GM12865 (cell line): ENCODE data around the gene TICAM2.
"Not testable (repeated sequence)": the region's sequence is repeated elsewhere in the genome, so short reads cannot be mapped to it uniquely, and the experiment has no call there.

ENCODE experiments used
- DNase-seq: peaks from one replicate; pipeline ENCODE4 v3.0.0; 2010; ENCODE audit warnings: low read depth
- H3K4me3 ChIP-seq: 2 replicates; pipeline ENCODE4 v1.5.1; 2011; ENCODE audit warnings: mild to moderate bottlenecking, low read depth, low read length, control low read depth
- TF ChIP-seq, protein P1 (sequence below): IDR thresholded peaks from 2 replicates; pipeline ENCODE4 v1.5.1; 2011; ENCODE audit warnings: low read length, control low read depth, low read depth, inconsistent platforms; ENCODE audit not compliant: insufficient read depth; ENCODE audit errors: missing control alignments

TICAM2 gene, protein sequence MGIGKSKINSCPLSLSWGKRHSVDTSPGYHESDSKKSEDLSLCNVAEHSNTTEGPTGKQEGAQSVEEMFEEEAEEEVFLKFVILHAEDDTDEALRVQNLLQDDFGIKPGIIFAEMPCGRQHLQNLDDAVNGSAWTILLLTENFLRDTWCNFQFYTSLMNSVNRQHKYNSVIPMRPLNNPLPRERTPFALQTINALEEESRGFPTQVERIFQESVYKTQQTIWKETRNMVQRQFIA

DNA sequence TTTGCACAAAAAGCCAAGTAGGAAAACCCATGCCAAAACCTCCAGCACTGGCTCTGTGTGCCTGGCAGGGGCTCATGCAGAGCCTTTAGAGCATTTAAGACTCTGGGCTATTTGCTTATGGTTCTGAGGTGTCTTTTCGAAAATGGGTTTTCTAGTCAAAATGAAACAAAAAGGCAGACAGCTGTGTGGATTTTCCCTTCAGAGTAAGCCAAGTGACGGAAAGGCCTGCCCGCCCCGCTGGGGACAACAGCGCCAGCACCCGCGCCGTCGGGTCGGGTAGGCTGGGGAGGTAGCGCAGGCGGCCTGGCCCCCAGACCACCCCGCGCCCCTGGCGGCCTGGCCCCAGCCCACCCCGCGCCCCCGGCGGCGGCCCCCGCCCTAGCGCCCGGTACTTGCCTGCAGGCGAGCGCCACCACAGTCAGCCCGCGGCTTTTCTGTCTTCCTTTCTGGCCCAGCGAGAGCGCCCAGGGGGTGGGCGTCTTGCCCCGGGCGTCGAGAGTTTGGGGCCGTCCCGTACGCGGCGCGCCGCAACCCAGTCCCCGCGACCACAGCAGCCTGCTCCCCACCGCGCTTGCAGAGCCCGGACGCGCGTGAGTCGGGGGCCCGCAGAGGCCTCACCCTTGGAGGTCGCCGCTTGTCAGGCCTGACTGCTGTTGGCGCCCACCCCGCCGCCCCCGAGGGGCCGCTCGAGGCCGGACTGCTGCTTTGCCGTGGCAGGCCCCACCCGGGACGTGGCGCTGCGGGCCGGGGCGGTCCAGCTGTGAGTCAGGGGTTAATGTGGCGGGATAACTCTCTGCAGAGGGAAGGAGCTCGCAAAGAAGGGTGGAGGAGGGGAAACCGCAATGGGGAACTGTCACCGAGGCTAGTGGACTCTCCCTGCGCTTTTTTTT, at the start of gene TICAM2:
Gene TICAM2, minus strand, starts transcription at position 779 of the 890 bp plus-strand sequence. CDS start 21,223 bp downstream, outside the sequence.
- H3K4me3 ChIP-seq: peak within 1 kb of the TSS; percentile 86
- peak; percentile 90 for DNase-seq
- TF ChIP-seq, protein P1, sequence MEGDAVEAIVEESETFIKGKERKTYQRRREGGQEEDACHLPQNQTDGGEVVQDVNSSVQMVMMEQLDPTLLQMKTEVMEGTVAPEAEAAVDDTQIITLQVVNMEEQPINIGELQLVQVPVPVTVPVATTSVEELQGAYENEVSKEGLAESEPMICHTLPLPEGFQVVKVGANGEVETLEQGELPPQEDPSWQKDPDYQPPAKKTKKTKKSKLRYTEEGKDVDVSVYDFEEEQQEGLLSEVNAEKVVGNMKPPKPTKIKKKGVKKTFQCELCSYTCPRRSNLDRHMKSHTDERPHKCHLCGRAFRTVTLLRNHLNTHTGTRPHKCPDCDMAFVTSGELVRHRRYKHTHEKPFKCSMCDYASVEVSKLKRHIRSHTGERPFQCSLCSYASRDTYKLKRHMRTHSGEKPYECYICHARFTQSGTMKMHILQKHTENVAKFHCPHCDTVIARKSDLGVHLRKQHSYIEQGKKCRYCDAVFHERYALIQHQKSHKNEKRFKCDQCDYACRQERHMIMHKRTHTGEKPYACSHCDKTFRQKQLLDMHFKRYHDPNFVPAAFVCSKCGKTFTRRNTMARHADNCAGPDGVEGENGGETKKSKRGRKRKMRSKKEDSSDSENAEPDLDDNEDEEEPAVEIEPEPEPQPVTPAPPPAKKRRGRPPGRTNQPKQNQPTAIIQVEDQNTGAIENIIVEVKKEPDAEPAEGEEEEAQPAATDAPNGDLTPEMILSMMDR: peak; percentile 12

DNA sequence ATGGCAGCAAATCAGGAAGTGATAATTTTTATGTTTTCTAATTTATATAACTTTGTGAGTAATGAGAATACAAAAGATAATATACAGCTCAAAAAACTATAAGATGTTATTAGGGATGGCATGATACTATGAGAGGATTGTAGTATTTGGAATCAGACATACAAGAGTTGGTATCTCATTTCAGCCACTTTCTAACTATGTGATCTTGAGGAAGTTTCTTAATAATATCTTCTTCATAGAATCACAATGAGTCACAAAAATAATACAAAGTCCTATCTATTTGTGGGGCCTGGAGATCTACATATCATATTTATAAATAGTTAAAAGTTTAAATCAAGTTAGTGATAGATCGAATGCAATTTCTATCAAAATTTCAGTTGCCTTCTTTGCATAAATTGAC, 47.3 kb upstream of the TICAM2 start:
- no peak for DNase-seq
- TF ChIP-seq, protein P1: no peak
- H3K4me3 ChIP-seq: no peak overlapping the region

DNA sequence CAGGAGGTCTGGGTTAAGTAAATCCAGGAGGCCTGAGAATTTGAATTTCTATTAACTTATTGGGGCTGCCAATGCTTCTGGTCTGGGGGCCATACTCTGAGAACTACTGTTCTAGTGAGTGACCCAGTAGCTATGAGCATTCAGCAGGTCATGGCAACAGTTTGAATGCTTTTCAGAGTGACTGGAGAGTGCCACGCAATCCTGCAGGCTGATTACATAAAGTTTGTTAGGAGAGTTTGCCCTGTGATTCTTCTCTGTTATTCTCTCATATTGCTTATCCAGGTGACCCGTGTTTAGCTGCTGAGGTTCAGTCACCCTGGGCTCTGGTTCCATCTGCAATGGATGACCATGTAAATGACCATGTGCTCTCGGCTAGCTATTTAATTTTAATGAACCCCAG, 45.8 kb upstream of the TICAM2 start:
- no peak overlapping the region for H3K4me3 ChIP-seq
- TF ChIP-seq, protein P1: no peak
- DNase-seq: no peak

DNA sequence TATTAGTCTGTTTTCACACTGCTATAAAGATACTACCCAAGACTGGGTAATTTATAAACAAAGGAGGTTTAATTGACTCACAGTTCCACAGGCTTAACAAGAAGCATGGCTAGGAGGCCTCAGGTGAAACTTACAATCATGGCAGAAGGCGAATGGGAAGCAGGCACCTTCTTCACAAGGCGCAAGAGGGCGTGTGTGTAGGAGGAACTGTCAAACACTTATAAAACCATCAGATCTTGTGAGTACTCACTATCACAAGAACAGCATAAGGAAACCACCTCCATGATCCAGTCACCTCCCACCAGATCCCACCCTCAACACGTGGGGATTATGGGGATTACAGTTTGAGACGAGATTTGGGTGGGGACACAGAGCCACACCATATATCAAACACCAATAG, 43.1 kb upstream of the TICAM2 start:
- H3K4me3 ChIP-seq: not testable (repeated sequence)

DNA sequence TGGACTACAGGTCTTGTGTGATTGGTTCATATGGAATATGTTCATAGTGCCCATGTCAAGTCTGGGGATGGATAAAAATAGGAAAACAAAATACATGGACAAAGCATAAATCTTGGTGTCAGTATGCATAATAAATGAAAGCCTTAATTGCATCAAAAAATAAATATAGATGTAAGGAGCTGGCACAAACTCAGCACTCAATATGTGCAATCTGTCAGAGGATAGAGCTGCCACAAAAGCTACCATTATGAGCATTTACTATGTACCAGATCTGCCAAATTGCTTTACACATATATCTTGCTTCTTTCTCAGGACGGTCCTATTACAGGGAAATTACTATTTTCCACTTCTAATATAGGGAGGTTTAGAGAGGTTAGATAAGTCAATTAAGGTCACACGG, 41.8 kb upstream of the TICAM2 start:
- H3K4me3 ChIP-seq: no peak overlapping the region
- TF ChIP-seq, protein P1: no peak
- no peak for DNase-seq

More for the DNA sequence above, 43.1 kb upstream of the TICAM2 start:
- DNase-seq: not testable (repeated sequence)

DNA sequence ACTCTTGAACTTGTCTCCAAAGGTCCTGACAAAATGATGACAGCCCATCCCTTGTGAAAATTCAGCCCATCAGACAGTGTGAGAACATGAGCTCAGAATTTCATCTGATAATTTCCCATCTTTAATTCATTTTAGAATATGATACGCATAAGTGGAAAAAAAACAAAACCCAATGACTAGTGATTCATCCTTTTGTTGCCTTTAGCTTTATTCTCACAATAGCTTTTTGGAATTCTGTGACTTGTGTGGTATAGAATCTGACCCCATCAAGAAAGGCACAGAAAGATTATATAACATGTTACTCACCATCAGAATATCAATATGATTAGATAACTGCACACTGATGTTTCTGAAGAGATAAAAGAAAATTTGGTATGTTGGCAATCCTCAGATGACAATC, 39.7 kb upstream of the TICAM2 start:
- no peak for DNase-seq
- TF ChIP-seq, protein P1: no peak
- H3K4me3 ChIP-seq: no peak overlapping the region

DNA sequence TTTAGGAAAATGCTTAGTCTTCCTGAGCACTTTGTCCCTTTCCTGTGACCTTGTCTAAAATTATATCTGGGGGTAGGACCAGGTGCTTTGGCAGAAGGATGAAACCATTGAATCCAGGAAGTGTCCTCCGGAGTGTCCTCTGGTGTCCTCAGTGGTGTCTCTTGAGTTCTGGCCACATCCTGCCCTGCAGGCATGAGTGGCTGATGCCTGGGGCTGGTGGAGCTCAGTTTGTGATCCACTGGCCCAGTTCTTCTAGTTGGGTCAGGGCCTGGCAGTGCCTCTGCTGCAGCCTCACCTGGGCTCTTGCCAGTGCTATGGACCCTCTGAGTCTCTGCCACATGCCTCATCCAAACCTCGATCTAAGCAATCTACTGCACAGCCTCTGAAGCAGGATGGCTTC, 38.0 kb upstream of the TICAM2 start:
- H3K4me3 ChIP-seq: no peak overlapping the region
- peak; percentile 52 for DNase-seq
- TF ChIP-seq, protein P1: no peak
